Inflammatory macrophage treated with lipopolysaccharide for 1 hour (primary cell): Measurements from ENCODE around the gene PLEKHO1.

Source experiments
- DNase-seq, 2 donors: peaks; one replicate each; pipeline ENCODE4 v3.0.0-alpha.2; 2020 to 2022

Gene PLEKHO1

DNA sequence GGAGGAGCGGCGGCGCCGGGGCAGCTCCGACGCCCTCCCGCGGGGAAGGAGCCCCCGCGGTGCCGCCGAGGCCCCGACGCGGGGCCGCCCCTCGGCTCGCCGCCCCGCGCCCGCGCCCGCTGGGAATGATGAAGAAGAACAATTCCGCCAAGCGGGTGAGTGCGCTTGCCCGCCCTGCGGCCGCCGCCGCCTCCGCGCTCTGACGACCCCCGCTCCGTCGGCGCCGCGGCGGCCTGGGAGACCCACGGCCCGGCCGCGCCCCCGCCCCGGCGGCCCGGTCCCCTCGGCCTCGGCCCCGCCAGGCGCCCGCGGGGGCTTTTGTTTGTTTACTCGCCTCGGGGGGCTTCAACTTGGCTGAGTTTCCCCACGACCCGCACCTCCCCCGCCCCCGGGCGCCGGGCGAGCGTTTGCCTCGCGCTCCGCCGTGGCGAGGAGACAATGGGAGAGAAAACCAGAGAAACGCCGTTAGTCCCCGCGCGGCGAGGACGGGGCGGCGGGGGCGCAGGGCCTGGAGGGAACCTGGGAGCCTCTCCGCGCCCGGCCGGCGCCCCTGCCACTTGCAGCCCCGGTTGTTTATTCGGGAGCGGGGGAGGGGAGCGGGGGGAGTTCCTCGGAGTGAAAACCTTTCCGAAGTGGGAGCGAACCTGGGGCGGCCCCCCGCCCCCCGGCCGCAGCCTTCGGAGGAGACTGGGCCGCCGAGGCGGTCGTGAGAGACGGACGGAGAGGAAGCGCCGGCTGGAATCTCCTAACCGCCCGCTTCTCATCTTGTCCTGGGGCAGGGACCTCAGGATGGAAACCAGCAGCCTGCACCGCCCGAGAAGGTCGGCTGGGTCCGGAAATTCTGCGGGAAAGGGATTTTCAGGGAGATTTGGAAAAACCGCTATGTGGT is 661 bp downstream of the PLEKHO1 start:
- DNase-seq, result peak in 1 of 2 donors; percentile 52

DNA sequence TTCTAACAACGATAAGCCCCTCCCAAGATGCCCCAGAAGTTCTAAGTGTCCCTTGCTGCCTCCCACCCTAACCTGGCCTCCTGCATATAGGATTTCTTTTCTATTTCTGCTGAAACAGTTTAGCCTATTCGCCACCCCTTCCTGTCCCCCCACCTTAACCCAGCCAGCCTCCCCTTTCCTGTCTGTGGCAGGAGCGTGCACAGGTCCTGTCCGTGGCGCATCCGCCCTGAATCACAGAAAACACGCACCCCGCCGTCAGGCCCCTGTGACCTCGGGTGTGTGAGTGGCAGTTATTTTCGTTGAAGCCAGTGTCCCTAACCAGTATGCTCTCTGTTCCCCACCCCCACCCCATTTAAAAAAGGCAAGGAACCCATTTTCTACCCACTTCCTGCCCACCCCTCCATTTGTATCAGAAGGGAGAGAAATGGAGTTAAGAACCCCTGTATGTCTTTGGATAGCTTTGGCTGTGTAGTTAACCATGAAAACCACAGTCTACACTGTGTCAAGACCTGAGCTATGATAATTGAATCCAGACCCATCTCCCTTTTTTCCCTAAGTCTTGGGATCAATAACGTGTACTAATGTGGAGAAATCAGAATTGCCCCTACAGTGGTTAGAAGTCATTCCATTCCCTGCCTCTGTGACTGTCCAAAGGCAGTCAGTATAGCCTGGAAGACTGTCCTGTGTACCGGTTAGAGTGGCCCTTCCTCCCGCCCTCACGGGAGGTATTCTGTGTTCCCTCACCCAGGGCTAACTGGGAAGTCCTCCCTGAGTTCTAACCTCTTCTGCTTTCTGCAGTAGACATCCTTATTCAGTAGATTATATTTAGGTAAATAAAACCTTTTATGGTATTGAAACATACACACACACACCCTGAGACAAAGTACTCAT is 1.8 kb downstream of the PLEKHO1 start:
- no peak for DNase-seq

DNA sequence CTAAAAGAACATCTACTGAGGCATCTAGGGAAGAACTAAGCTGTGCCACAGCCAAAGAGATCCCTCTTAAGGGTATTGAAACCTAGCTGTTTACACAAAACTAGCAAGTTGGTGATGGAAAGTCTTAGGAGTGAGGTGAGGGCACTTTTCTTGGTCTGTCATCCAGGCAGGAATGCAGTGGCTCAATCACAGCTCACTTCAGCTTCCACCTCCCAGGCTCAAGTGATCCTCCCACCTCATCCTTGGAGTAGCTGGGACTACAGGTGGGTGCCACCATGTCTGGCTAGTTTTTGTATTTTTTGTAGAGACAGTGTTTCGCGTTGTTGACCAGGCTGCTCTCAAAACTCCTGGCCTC is 2.4 kb downstream of the PLEKHO1 start:
- no peak for DNase-seq

DNA sequence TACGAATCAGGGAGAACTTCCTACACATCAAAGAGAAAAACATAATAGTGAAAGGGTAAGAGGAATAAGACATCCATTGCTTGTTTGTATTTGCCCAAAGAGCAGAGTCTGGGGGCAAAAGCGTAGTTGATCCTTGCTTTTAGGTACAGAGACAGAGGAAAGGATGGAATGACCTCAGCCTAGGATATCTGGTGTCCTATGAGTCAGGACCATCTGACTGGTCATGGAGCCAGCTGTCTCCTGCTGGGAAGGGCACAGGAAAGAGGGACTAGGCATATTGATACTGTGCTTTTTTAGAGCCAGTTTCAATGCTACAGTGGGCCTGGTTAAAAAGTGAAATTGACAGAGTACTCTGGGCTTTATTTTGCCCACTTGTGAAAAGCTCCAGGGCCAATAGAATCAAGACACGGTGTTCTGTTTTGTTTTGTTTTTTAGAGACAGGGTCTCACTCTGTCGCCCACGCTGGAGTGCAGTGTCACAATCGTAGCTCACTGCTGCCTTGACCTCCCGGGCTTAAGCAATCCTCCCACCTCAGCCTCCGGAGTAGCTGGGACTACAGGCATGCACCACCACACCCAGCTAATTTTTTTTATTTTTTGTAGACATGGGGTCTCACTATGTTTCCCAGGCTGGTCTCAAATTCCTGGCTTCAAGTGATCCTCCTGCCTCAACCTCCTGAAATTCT is 3.2 kb downstream of the PLEKHO1 start:
- peak in 1 of 2 donors; percentile 55 for DNase-seq

DNA sequence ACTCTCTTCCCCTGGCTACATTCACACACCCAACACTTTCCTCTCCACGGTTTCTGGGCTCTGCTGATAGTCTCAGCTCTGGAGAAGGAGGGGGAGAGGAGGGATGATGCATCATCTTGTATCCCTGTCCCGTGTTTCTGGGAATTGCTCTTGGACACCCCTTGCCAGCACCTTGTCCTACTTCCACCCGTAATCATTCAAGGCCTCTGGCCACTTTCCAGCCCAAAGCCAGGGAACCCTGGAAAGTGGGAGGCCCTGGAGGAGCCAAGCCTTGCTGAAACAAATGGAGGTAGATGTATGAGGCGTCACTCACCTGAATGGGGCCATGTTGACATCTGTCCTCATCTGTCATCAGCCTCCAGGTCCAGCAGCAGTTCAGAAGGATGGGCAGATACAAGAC is 4.4 kb downstream of the PLEKHO1 start:
- DNase-seq, result no peak

DNA sequence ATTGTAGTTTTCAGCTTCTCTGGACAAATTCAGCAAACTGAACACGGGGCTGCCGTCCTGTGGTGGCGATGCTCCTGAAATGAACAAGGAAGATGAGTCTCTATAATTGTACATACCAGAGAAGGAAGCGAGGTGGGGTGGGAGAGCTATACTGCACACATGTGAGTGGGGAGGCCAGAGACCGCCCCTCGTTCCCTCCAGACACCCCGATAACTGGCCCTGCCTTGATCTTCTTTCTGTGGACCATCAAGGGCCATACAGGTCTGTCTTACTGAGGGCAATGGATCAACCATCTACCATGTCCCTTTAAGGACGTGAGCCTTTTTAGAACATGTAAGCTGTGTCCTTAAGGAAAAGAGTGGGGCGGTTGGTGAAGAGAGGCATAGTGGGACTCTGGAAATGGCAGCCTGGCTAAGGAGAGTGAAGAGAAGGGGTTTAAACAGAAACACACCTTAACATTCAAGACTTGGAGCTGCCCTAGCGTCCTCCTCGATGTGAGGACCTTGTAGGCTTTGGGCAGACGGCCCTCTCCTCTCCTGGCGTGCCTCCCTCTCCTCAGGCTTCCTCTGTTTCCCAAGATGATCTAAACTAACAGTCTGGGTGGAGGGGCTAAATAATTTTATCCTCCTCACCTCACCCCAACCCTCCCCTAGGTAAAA is 5.8 kb downstream of the PLEKHO1 start:
- DNase-seq, result no peak

DNA sequence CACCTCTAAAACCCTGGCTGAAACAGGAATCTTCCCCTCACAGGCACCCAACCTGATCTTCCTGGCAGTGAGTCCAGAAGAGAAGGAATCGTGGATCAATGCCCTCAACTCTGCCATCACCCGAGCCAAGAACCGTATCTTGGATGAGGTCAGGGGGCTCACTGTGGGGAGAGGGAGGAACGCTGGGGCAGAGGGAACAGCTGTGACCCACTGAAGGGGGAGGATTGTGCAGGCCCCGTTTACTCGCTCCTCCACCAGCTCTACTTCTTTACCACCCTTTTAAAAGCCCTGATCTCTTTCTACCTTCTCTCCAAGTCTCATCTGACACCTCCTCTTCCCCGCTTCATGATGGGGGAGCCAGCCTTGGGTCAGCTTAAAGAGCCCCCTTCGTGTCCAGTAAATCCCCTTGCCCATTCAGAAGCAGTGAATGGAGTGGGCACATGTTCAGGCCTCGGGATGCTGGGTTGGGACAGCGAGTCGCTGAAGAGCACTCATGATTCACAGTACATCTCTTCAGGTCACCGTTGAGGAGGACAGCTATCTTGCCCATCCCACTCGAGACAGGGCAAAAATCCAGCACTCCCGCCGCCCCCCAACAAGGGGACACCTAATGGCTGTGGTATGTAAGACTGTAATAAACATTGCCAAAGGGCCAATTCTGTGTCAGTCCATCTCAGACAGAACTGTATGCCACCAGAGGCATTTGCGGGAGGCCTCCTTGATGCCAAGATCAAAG is 7.3 kb downstream of the PLEKHO1 start:
- DNase-seq, result no peak

DNA sequence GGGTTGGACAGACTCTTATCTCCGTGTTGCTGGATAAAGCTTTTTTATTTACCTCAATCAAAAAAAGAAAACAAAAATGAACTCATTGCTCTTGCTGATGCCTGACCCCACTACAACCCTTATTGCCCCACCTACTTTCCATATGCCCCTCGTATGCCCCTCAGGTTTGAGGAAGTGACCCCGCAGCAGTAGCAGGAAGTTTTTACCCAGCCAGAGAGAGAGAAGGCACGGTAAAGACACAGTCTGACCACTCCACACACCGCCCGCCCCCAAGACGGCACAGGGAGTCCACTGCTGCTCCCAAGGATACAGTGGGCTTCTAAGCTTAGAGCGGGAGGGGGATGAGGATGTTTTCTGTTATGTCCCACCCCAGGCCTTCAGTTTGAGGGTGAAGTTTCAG is 9.8 kb downstream of the PLEKHO1 start:
- DNase-seq, result peak; percentile 63 to 71

DNA sequence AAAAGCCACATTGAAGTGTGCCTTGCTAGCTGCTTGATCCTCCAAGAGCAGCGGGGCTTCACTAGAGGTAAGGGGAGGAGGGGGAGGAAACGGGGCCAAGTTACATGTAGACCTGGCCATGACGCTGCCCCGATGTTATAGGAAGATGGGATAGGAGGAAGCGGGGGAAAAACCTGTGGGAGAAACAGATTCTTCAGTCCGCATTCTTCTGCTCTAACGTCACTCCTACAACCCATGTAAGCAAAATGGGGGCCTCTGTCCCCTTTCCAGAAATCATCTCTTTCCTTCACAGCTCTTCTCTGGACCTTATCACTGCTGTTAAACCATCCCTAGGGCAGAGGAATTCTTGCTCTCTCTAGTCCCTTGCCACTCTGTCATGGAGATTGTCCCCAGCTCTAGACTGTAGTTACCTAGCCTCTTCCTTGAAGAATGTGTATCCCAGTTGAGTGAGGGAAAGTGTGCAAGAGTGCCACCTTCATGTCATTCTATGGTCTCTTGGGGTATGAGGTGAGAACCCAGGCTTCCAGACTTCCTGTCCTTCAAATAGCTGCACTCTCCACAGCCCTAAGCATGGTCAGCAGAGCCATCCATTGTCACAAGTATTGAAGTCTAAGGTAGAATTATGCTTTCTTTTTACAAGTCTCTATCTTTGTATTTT is 11.4 kb downstream of the PLEKHO1 start:
- no peak for DNase-seq

DNA sequence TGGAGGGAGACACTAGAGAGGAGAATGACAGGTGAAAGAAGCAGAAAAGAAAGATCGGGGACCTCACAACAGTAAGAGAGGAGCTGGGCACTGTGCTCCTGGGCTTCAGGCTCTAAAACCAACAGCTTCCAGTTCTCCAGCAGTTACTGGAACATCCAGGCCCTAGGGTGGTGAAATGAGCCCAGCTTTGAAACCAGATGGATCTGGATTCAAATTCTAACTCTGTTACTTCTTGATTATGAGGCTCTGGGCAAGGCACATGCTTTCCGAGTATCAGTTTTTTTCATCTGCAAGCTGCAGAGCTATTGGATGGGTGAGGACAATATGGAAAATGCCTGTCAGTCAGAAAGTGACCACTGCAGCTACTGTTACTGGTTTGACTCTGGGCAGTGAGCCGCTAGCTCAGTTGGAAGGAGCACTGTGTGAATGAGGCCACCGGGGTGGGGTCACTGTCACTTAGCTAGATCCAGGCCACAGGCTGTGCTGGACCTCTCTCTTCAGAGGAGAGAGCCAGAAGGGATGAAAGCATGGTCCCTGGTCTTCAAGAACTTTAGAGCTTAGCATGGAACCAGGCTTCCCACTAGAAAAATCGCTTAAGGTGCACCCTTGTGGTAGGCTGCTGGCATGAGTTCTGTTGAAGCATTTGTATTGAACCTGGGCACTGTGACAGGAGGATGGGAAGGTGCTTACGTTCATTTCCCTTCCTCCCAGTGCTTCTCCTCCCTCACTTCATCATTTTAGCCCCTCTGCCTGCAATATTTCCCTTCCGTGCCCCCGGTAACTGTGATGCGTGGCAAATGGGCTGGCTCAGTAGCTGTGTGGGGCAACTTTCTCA is 12.2 kb downstream of the PLEKHO1 start:
- no peak for DNase-seq

DNA sequence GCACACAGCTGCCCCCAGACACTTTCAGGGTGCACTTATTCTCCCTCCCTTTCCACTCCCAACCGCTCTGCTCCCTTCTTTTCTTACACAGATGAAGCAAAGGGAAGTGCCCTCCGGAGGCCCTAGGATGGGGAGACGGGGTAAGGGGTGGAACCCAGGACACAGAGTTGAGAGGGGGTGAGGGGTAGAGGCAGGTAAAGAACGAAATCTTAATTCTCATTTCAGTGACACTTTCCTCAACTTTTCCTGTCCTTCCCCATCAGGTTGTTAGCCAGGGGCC is 12.8 kb downstream of the PLEKHO1 start:
- DNase-seq, result no peak

DNA sequence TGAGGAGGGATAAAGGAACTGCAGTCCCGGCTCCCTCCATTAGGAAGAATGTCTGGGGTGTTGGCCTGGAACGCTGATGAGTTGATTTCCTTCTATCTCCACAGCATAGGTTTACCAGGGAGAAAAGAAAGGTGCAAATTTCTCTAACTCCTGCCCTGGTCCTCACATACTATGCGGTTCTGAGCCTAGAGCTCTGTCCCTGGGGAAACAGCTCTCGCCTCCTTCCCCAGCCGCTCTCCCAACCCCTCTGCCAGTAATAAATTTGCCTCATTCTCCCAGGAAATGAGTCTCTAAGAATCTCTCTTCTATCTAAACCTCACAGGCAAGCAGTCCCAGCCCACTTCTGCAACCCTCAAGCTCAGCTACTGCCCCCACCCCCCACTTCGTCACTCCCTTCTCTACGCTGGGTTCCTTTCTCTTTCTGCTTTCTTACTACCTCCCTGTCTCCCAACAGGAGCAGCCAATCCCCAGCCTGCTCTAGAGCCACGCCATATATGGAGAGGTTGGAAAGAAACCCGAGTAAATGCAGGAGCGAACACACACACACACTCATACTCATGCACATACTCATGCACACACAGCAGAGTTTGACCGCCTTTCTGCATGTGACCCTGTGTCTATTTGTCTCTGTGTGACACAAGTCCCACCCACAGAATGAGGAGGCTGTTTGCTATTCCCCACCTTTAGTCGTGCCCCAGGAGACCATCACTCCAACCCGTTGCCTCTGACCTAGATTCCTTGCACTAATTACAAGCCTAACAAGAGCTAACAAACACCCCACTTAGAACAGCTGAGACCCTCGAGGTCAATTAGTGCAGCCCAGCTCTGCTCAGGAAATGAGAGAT is 13.4 kb downstream of the PLEKHO1 start:
- peak; percentile 89 to 91 for DNase-seq

DNA sequence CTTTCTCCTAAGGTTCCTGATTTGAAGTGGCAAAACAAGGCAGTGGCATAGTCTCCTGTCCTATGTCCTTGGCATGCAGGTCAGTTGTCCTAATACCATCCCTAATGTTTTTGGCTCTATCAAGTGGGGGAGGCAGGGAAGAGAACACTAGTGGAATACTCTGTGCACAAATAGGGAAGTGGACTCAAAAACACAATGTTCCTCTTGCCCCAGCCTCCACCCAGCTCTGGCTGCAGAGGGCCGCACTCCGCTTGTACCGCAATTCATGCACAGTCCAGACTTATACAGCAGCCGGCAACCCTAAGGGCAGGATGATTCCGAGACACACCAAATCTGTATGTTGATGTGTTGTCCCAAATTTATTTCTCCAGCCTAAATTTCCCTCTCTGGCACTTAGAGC is 14.5 kb downstream of the PLEKHO1 start:
- DNase-seq, result peak in 1 of 2 donors; percentile 52

DNA sequence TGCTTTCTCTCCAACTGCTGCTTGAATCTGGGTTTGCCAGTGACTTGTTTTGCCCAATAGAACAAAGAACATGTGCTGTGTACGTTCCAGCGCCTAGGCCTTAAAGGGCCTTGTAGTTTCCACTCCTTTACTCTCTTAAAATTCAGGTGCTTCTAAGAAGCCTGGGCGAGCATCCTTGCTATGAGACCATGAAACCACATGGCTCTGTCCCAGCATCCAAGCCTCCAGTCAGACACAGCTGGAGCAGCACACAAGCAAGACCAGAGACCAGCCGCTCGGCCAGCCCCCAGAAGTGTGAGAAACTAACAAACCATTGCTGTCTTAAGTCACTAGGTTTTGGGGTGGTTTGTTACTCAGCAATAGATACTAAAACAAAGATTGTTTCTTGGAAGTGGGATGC is 15.1 kb downstream of the PLEKHO1 start:
- no peak for DNase-seq

DNA sequence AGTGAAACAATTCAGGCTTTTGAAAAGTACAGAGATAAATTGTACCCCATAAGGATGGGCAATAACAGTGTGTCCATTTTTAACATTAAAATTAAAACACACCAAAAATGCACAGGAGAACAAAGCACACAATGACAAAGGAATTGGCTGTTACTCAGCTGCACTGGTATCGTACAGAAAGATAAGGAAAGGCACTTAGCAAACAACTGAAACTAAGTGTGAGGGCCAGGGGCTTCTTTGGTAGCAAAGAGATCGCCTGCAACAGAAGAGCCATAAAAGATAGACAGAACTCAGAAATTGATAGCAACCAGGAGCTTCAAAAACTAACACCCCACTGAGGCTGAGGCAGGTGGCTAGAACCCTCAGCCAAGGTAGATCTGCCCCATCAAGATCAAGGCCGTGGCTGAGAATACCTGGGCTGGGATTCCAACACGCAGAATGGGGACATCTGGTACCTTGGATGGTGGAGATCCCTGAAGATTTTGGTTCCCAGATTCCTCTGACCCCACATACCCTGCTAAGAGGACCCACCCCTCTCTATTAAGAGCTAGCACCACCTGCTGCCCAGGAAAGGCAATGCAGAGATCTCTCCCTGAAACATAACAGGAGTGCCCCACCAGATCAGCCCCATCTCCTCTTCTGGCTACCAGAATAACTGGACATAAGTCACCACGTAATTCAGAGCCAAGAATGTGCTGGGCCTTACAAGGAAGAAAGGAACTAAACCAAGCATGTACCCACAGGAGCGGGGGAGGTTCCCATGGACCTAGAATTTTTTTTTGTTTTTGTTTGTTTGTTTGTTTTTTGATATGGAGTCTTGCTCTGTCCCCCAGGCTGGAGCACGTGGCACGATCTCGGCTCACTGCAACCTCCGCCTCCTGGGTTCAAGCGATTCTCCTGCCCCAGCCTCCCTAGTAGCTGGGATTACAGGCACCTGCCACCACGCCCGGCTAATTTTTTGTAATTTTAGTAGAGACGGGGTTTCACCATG is 16.2 kb downstream of the PLEKHO1 start:
- peak in 1 of 2 donors; percentile 63 for DNase-seq

DNA sequence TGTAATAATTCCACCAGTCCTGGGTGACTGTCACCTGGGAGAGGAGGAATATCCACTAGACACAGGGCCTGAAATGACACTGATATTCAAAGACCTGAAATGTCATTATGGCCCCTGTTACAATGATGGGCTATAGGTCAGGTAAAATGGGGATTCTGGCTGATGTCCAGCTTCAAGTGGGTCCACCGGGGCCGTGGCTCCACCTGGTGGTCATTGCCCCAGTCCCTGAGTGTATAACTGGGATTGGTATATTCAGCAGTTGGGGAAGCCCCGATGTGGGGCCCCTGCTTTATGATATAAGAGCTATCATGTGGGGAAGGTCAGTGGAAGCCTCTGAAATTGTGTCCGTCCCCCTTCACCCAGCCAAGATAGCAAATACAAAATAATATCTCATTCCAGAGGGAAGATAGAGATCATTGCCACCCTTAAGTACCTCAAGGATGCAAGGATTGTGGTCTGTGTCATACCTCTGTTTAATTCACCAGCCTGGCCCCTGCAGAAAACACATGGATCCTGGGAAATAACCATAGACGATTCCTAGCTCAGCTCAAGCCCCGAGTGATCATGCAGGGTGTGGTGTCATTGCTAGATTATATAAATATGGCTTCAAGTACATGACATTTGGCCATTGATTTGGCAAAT is 19.4 kb downstream of the PLEKHO1 start:
- DNase-seq, result peak in 1 of 2 donors; percentile 70

DNA sequence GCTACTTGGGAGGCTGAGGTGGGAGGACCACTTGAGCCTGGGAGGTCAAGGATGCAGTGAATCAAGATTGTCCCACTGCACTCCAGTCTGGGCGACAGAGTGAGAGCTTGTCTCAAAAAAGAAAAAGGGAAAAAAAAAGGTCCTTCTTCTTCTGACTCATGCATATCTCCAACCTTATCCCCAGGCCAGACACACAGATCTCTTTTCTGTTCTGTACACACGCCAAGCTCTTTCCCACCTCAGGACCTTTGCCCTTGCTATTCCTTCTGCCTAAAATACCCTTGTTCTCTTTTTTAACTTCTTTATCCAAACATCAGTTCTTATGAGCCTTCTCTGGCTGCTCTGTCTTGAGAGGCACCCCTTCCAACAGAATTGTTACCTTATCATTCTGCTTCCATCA is 22.1 kb downstream of the PLEKHO1 start:
- DNase-seq, result no peak

DNA sequence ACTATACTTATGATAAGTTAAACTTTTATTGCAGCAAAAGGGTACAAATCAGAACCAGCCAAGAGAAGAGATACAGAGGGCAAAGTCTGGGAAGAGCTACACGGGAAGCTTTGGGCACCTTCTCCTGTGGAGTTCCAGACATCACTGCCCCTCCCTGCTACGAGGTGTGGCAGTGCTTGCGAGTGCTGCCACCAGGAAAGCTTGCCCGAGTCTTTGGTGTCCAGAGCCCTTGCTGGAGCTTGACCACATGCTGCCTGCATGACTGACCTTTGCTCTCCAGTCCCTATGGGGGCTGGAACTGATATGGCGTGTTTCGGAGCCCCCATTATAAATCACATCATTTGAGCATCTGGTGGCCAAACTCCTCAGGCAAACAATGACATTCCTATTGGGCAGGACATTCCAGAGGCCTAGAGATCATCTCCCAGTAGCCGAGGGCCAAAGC is 23.4 kb downstream of the PLEKHO1 start:
- no peak for DNase-seq
